ENCODE data around the gene PLXNB2. TPM values are rescaled to one million over a fixed set of nuclear protein-coding genes. Genes with fewer than 3 reads are reported as not detected.

The PLXNB2 gene
- total RNA-seq, 1 donor from 2014 or later, result 70.6 TPM

GRCh38 chr22:50315289-50316113 is 8.1 kb upstream of the PLXNB2 start:
- no peak for DNase-seq (ENCODE audit: missing footprints)
- ATAC-seq, result no peak
- intact Hi-C loops (cut with DNase I), result no loop called here

DNA sequence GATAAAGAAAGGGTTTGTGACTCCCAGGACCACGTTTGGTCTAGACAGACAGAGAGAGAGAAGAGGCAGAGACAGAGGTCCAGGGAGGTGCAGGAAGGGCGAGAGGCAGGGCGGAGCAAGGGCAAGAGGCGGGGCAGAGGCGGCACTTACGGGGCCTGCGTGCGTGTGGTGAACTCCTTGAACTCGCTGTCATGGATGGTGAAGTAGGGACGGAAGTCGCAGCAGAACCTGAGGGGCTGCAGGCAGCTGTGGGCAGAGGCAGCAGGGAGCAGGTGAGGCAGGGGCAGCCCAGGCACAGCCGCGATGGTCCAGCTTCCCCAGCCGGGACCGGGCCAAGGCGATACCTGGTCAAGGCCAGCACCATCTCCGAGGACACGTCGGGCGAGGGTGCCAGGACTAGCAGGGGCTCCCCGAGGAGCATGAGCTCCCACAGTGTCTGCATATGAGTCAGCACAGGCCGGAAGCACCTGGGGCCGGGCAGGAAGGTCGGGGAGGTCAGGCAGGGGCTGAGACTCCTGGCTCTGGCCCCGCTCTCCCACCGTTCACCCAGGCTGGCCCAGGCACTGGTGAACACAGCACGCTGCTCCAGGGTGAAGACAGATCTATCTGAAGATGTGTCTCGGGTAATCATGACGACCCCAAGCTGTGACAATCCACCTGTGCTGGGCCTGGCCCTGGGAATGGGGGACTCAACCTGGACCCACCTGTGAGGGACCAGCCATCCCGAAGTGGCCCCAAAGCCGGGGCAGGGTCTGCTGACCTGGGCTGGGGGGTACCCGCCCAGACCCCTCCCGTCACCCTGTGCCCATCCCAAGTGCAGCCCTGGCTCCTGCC is 7.2 kb upstream of the PLXNB2 start:
- intact Hi-C loops (cut with DNase I), result no loop called here
- peak; percentile 40 for ATAC-seq
- peak; percentile 79 for DNase-seq (ENCODE audit: missing footprints)

DNA sequence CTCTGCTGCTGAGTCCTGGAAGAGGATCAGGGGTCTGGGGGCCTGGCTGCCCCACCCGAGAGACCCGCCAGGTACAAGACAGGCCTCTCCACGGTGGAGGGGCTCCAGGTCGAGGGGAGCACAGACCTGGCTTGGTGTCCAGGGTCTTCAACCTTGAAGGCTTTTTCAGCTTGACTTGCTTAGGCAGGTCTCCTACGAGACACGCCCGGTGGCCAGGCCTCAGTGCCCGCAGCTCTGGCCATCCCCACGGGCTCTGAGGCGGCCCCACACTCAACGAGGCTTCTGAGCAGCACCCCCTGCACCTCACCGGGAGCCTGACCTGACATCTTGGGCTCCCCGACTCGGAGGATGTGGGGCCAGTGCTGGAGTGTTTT is 6.6 kb upstream of the PLXNB2 start:
- intact Hi-C loops (cut with DNase I), result no loop called here
- no peak for ATAC-seq
- peak; percentile 70 for DNase-seq (ENCODE audit: missing footprints)

- ATAC-seq (no peak), DNase-seq (ENCODE audit: missing footprints) (peak; percentile 46)
- intact Hi-C loops (cut with DNase I), result no loop called here
These were observed 6.2 kb upstream of the PLXNB2 start for GRCh38 chr22:50313600-50313999.

GRCh38 chr22:50313021-50313420 is 5.6 kb upstream of the PLXNB2 start:
- intact Hi-C loops (cut with DNase I), result no loop called here
- ATAC-seq, result no peak
- no peak for DNase-seq (ENCODE audit: missing footprints)

DNA sequence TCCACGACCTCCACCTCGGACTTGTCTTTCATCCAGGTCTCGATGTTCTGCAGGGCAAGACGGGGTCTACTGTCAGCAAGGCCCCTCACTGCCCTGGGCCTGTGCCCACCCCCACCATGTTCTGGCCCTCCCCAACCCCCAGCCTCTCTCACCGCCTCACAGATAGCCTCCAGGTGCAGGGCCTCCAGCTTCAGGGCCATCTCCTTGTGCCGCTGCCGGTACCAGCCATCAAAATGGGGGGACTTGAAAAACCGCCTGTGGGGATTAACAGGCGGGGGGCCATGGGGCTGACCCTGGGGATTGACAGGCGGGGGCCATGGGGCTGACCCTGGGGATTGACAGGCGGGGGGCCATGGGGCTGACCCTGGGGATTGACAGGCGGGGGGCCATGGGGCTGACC is 4.9 kb upstream of the PLXNB2 start:
- intact Hi-C loops (cut with DNase I), result no loop called here
- peak; percentile 51 for DNase-seq (ENCODE audit: missing footprints)
- no peak for ATAC-seq

GRCh38 chr22:50311606-50312351 is 4.3 kb upstream of the PLXNB2 start:
- no peak for ATAC-seq
- intact Hi-C loops (cut with DNase I), result no loop called here
- peak; percentile 34 for DNase-seq (ENCODE audit: missing footprints)

GRCh38 chr22:50310949-50311444 is 3.6 kb upstream of the PLXNB2 start:
- peak; percentile 55 for DNase-seq (ENCODE audit: missing footprints)
- intact Hi-C loops (cut with DNase I), result no loop called here
- no peak for ATAC-seq

DNA sequence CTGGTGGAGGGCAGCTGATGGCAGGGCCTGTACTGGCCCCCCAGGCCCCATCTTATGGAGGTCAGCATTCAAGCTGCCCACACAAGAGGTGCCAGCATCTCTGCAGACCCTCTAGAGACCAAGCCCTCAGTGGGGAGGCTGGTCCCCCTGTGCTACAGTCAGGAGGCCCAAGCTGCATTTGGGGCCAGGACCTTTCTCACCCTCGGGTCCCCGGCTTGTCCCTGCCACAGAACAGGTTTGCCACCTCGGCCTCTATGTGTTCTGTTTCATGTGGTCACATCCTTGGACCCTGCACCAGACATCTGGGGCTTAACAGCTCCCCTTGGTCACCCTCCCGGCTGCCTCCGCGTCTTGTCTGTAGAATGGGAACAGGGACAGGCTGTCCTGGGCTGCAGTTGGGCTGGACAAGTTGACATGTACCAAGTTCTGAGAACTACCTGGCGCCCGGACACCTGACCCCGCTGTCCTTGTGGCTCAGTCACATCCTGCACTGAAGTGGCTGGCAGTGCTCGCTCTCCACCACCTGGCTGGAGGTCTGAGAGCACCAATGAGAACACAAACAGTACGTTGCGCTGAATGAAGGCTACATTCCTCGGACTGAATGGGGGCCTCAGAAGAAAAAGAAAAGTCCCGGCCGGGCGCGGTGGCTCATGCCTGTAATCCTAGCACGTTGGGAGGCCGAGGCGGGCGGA is 2.7 kb upstream of the PLXNB2 start:
- intact Hi-C loops (cut with DNase I), result no loop called here

GRCh38 chr22:50309601-50309991 is 2.1 kb upstream of the PLXNB2 start:
- DNase-seq (ENCODE audit: missing footprints) (peak; percentile 59), ATAC-seq (no peak)
- intact Hi-C loops (cut with DNase I), result loop anchor here (5.0 kb wide), 1 partner anchor 37 kb away; the partner anchor contains the start of gene MAPK11

More for the DNA sequence above, 2.7 kb upstream of the PLXNB2 start:
- DNase-seq (ENCODE audit: missing footprints) (peak; percentile 53), ATAC-seq (no peak)

DNA sequence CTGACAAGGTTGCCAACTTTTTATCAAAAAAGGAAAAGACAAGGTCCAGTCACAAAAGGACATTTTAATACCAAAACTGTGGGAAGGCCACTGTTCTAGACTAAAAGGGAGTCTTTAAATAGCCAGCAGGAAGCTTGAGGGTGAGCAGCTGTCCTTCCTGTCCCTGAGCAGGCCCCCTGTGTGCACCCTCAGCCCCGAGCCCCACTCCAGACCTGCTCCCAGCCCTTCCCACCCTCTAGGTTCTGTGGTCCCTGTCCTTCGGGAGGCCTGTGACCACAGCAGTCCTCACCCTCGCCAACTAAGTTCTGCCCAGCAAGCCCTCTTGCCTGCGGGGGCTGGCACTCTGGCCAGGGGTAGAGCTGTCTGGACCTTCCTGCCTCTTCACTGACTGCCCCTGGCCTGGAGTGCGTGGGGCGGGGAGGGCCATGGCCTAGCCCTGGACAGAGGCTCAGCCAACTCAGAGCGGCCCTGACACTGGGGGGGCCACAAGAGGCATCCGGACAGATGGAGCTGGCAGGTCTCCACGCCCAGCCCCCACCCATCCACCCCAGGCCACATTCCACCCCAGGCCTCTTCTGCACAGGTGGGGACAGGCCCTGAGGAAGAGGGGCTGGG is 1.6 kb upstream of the PLXNB2 start:
- DNase-seq (ENCODE audit: missing footprints), result peak; percentile 34
- no peak for ATAC-seq
- intact Hi-C loops (cut with DNase I), result loop anchor here (1.0 to 5.0 kb wide), 2 partner anchors 18 to 37 kb away; partner anchors contain the start of genes DENND6B and MAPK11

GRCh38 chr22:50308597-50308935 is 1.1 kb upstream of the PLXNB2 start:
- ATAC-seq, result peak; percentile 51
- intact Hi-C loops (cut with DNase I), result loop anchor here (1.0 to 5.0 kb wide), 2 partner anchors 19 to 36 kb away; partner anchors contain the start of genes DENND6B and MAPK11

GRCh38 chr22:50307890-50308596 is 597 bp upstream of the PLXNB2 start:
- DNase-seq (ENCODE audit: missing footprints) (peak; percentile 63), ATAC-seq (no peak)
- intact Hi-C loops (cut with DNase I), result loop anchor here (1.0 to 5.0 kb wide), 2 partner anchors 19 to 36 kb away; partner anchors contain the start of genes DENND6B and MAPK11

More at GRCh38 chr22:50308597-50308935, 1.1 kb upstream of the PLXNB2 start:
- peak; percentile 92 for DNase-seq (ENCODE audit: missing footprints)

GRCh38 chr22:50305923-50306566 is 1.4 kb downstream of the PLXNB2 start:
- DNase-seq (ENCODE audit: missing footprints) (peak; percentile 90), ATAC-seq (peak; percentile 56)
- intact Hi-C loops (cut with DNase I), result loop anchor here (5.0 kb wide), 1 partner anchor 34 kb away; the partner anchor contains the start of gene MAPK11

- ATAC-seq (no peak), DNase-seq (ENCODE audit: missing footprints) (no peak)
- intact Hi-C loops (cut with DNase I), result loop anchor here (5.0 kb wide), 1 partner anchor 33 kb away; the partner anchor contains the start of gene MAPK11
These were observed 2.0 kb downstream of the PLXNB2 start for GRCh38 chr22:50305393-50305922.
